Measurements from ENCODE around the gene ITPR1. TPM values are rescaled to one million over a fixed set of nuclear protein-coding genes. Genes with fewer than 3 reads are reported as not detected.

ITPR1 gene
- total and polyA plus RNA-seq, 4 donors = 3.7 to 39.4 (median 8.2) TPM

- H3K9me3 ChIP-seq (ENCODE audit: control insufficient read depth in 4 of 4, low read length in 3 of 4) = peaks cover 0 to 3% (median 0%) of the 10 kb centered on the region in 4 donors
- 87% methylated on average over 20 of the region's 20 CpGs for WGBS
- TF ChIP-seq YY1 (IDR thresholded peaks at IDR 0.05) = no peak
- no peak for TF ChIP-seq FOXA1 (IDR thresholded peaks at IDR 0.05)
- TF ChIP-seq FOXA2 (IDR thresholded peaks at IDR 0.05) = no peak
- TF ChIP-seq ATF3 (IDR thresholded peaks at IDR 0.05) = no peak
- peak in 1 of 2 donors; percentile 29 for TF ChIP-seq RAD21 (IDR thresholded peaks at IDR 0.05)
- no peak for TF ChIP-seq TAF1 (conservative IDR thresholded peaks at IDR 0.05)
- no peak for TF ChIP-seq EGR1 (IDR thresholded peaks at IDR 0.05; ENCODE audit: low read depth in 2 of 2)
- TF ChIP-seq REST (IDR thresholded peaks at IDR 0.05) = no peak
- TF ChIP-seq CTCF (IDR thresholded peaks at IDR 0.05; ENCODE audit: low read depth, low read length, missing input control) = no peak
- peak; percentile 83 for TF ChIP-seq NR2F2 (IDR thresholded peaks at IDR 0.05)
- TF ChIP-seq GABPA (IDR thresholded peaks at IDR 0.05 in 1 of 2, conservative IDR thresholded peaks at IDR 0.05 in 1 of 2) = no peak
- TF ChIP-seq ZBTB33 (IDR thresholded peaks at IDR 0.05) = no peak
- peak overlapping the region in 1 of 2 donors; percentile 8 for H3K27ac ChIP-seq (ENCODE audit: low read depth in 1 of 2, low read length in 2 of 2)
- peak; percentile 41 for DNase-seq (ENCODE audit: low spot score)
- H3K4me1 ChIP-seq (ENCODE audit: control insufficient read depth in 4 of 4, insufficient read depth in 4 of 4, low read length in 3 of 4) = no peaks in the 10 kb centered on the region
- H3K27me3 ChIP-seq (ENCODE audit: control insufficient read depth in 4 of 4, insufficient read depth in 4 of 4, low read length in 3 of 4) = no peaks in the 10 kb centered on the region
- no peak overlapping the region for H3K9ac ChIP-seq (ENCODE audit: low read depth in 1 of 2, low read length in 2 of 2)
- H3K4me3 ChIP-seq (ENCODE audit: low read depth in 1 of 3, low read length in 3 of 3) = no peak overlapping the region
- peaks cover 3 to 15% (median 6%) of the 10 kb centered on the region in 4 donors for H3K36me3 ChIP-seq (ENCODE audit: control insufficient read depth in 4 of 4, insufficient read depth in 3 of 4, low read depth in 1 of 4, low read length in 3 of 4)
Observed at GRCh38 chr3:4814305-4814903, 321.3 kb downstream of the ITPR1 start.

GRCh38 chr3:4814904-4815574 lies 321.9 kb downstream of the ITPR1 start:
- Histone ChIP-seq H3K9ac (ENCODE audit: low read depth in 1 of 2, low read length in 2 of 2) (no peak overlapping the region), H3K27me3 (ENCODE audit: control insufficient read depth in 4 of 4, insufficient read depth in 4 of 4, low read length in 3 of 4) (no peaks in the 10 kb centered on the region), H3K27ac (ENCODE audit: low read depth in 1 of 2, low read length in 2 of 2) (peak overlapping the region in 1 of 2 donors; percentile 8), H3K9me3 (ENCODE audit: control insufficient read depth in 4 of 4, low read length in 3 of 4) (peaks cover 0 to 3% (median 0%) of the 10 kb centered on the region in 4 donors), H3K36me3 (ENCODE audit: control insufficient read depth in 4 of 4, insufficient read depth in 3 of 4, low read depth in 1 of 4, low read length in 3 of 4) (peaks cover 3 to 15% (median 6%) of the 10 kb centered on the region in 4 donors), H3K4me3 (ENCODE audit: low read depth in 1 of 3, low read length in 3 of 3) (no peak overlapping the region), H3K4me1 (ENCODE audit: control insufficient read depth in 4 of 4, insufficient read depth in 4 of 4, low read length in 3 of 4) (no peaks in the 10 kb centered on the region)
- 96% methylated on average over 13 of the region's 13 CpGs for WGBS
- no peak for DNase-seq (ENCODE audit: low spot score)
- TF ChIP-seq FOXA1 (IDR thresholded peaks at IDR 0.05) (no peak), GABPA (IDR thresholded peaks at IDR 0.05 in 1 of 2, conservative IDR thresholded peaks at IDR 0.05 in 1 of 2) (no peak), SP1 (IDR thresholded peaks at IDR 0.05) (no peak), REST (IDR thresholded peaks at IDR 0.05) (no peak), TAF1 (conservative IDR thresholded peaks at IDR 0.05) (no peak), YY1 (IDR thresholded peaks at IDR 0.05) (no peak), HNF4A (conservative IDR thresholded peaks at IDR 0.05) (no peak), MAX (IDR thresholded peaks at IDR 0.05) (no peak), RAD21 (IDR thresholded peaks at IDR 0.05) (no peak), HNF4G (IDR thresholded peaks at IDR 0.05) (no peak)
